ENCODE measurements around the gene NELFB.

- TF ChIP-seq CTCF (IDR thresholded peaks at IDR 0.05; ENCODE audit: low read depth, low read length) (no peak), EZH2phosphoT487 (IDR thresholded peaks at IDR 0.05; ENCODE audit: low read depth) (no peak)
Observed at GRCh38 chr9:137234758-137235423, 20.2 kb upstream of the NELFB start.

All from OCI-LY3 (cell line).